H4 (cell line): ENCODE measurements around the gene DDX51. TPM values are rescaled to one million over a fixed set of nuclear protein-coding genes. Genes with fewer than 3 reads are reported as not detected.

Experiments
- total RNA-seq: library from RNA; depleted of rRNA; stranded (reverse); fragments of >200 nt; shearing (Covaris generic); gene quantifications from 2 replicates; pipeline ENCODE4 v1.2.3, GENCODE V29; 2014; rRNA removed

DDX51 gene
- total RNA-seq, 1 experiment from 2014 or later: 4.2 TPM

Other genes with a start within 250 kb of the DDX51 start
- gene ULK1, start 249.7 kb downstream of the DDX51 start, total RNA-seq: 1.9 and 2.5 TPM in 2 replicates
- 6.3 and 9.0 TPM in 2 replicates for gene PUS1, start 215.0 kb downstream of the DDX51 start, total RNA-seq
- gene EP400, start 194.4 kb downstream of the DDX51 start, total RNA-seq: 5.3 and 6.7 TPM in 2 replicates
- 10.5 and 13.4 TPM in 2 replicates for gene NOC4L, start 138 bp upstream of the DDX51 start, total RNA-seq
- 1.2 and 1.7 TPM in 2 replicates for gene GALNT9, start 185.3 kb upstream of the DDX51 start, total RNA-seq